ENCODE measurements around the gene THAP10.
"Not testable (repeated sequence)": the region's sequence is repeated elsewhere in the genome, so short reads cannot be mapped to it uniquely, and the experiment has no call there.

The THAP10 gene

DNA sequence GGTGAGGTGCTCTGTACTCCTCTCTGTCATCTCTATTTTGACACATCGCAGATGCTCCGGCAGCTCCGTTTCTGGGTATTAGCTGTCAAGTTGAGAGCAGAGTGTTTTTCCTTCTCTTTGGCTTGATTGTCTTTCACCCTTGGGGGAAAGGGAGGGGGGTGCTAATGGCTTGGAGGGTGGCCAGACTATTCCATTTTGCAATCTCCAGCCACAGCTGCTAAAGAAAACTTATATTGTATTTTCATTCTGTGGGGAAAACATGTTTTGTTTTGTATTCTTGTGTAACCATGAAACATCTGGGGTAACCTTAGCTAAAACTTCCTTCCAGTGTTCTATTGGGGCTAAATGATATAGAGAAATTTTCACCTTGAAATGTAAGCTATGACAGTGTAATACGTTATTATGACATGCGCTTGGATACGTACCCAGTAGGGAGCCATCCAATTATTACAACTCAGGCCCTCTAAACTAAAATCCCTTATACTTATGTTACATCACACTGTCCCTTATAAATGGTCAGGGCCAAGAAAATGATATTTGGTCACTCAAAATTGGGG is 24.2 kb downstream of the THAP10 start:
- no peak for TF ChIP-seq CTCF (IDR thresholded peaks at IDR 0.05; ENCODE audit: insufficient read depth, missing control alignments)
- FAIRE-seq (no peak), DNase-seq (ENCODE audit: insufficient read length, low spot score) (no peak)

DNA sequence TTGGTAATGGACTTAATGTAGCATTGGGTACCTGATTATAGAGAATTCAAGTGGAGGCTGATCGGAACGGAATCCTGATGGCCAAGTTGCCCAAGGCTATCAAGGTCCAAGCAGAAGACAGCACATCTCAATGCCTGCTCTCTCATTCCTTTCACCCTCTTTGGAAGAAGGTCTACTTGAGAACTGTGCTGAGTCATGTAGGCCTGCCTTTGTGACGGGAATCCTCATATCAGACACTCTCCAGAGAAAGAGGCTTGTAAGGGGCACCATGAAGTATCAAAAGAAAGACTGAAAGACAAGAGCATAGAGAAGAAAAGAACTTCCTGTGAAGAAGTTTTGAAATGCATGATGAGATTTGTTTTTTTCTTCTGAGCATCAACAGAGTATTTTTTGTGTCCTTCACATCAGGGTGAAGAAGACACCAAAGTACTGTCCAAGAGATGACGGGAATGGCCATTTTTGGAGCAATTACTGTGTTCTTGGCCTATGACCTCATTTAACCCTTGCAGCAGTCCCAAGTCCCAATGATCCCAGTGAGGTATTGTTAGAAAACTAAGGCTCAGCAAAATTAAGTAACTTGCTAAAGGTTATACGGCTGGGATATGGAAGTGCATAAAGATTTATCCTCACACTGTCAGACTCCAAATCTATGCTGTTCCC is 25.1 kb downstream of the THAP10 start:
- no peak for TF ChIP-seq CTCF (IDR thresholded peaks at IDR 0.05; ENCODE audit: insufficient read depth, missing control alignments)
- no peak for FAIRE-seq
- no peak for DNase-seq (ENCODE audit: insufficient read length, low spot score)

DNA sequence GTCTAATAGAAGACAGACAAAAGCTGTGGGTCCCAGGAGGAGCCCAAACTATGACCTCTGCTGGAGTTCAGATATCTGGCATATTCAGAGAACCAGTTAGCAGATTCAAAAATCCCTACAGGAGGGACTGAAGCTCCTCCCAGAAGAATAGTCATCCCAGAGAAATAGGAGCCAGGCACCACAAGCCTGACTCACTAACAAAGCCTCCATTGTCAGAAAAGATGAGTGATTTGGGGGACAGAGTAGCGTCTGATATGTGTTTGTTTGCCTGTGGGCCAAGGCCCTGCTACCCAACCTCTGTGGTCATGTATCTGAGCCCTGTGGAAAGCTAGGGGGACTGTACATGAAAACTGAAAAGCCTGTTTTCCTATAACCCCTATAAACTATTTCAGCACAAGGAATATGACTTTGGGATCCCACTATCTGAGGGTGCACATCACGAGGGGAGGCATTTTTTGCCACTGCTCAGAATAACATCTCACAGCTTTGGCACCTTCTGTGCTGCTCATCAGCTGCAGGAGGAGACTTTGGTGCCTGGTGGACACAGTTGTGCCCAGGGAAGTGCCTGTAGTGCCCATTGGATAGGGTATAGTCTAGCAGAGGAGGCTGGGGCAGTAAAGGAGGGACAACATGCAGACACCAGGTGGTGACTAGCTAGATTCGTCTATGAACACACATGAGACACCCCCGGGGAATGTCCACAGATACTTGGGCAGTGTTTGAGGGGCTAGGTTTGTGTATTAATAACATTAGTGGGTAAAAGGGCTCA is 28.6 kb downstream of the THAP10 start:
- no peak for FAIRE-seq
- DNase-seq (ENCODE audit: insufficient read length, low spot score), result no peak
- no peak for TF ChIP-seq CTCF (IDR thresholded peaks at IDR 0.05; ENCODE audit: insufficient read depth, missing control alignments)

DNA sequence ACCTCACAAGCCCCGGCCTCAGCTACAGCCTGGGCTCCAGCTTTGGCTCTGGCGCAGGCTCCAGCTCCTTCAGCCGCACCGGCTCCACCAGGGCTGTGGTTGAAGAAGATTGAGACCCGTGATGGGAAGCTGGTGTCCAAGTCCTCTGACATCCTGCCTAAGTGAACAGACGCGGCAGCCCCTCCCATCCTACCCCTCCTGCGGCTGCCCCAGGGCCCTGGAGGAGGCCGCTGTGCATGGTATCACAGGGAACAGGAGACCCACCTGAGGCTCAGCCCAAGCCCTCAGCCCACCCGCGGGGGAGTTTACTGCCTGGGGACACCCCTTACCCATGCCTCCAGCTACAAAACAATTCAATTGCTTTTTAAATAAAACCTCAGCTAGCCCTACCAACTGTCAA is 32.2 kb downstream of the THAP10 start:
- DNase-seq (ENCODE audit: insufficient read length, low spot score), result no peak

DNA sequence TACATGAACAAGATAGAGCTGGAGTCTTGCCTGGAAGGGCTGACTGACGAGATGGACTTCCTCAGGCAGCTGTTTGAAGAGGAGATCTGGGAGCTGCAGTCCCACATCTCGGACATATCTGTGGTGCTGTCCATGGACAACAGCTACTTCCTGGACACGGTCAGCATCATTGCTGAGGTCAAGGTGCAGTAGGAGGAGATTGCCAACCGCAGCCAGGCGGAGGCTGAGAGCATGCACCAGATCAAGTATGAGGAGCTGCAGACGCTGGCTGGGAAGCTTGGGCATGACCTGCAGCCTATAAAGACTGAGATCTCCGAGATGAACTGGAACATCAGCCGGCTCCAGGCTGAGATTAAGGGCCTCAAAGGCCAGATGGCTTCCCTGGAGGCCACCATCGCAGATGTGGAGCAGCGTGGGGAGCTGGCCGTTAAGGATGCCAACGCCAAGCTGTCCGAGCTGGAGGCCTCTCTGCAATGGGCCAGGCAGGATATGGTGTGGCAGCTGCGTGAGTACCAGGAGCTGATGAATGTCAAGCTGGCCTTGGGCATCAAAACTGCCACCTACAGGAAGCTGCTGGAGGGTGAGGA is 32.8 kb downstream of the THAP10 start:
- no peak for TF ChIP-seq CTCF (IDR thresholded peaks at IDR 0.05; ENCODE audit: insufficient read depth, missing control alignments)
- FAIRE-seq, result no peak

More for the DNA sequence above, 32.2 kb downstream of the THAP10 start:
- TF ChIP-seq CTCF (IDR thresholded peaks at IDR 0.05; ENCODE audit: insufficient read depth, missing control alignments), result no peak
- FAIRE-seq, result no peak

DNA sequence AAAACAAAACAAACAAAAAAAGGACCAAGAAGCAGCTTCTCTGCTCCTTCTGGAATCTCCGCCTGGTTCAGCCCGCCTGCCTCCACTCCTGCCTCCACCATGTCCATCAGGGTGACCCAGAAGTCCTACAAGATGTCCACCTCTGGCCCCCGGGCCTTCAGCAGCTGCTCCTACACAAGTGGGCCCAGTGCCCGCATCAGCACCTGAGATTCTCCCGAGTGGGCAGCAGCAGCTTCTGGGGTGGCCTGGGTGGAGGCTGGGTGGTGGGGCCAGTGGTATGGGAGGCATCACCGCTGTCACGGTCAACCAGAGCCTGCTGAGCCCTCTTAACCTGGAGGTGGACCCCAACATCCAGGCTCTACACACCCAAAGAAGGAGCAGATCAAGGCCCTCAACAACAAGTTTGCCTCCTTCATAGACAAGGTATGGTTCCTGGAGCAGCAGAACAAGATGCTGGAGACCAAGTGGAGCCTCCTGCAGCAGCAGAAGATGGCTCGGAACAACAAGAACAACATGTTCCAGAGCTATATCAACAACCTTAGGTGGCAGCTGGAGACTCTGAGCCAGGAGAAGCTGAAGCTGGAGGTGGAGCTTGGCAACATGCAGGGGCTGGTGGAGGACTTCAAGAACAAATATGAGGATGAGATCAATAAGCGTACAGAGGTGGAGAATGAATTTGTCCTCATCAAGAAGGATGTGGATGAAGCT is 33.5 kb downstream of the THAP10 start:
- DNase-seq (ENCODE audit: insufficient read length, low spot score); FAIRE-seq: not testable (repeated sequence)

More for the DNA sequence above, 32.8 kb downstream of the THAP10 start:
- DNase-seq (ENCODE audit: insufficient read length, low spot score), result no peak
